ENCODE measurements around the gene ABCB4.

ABCB4 gene

DNA sequence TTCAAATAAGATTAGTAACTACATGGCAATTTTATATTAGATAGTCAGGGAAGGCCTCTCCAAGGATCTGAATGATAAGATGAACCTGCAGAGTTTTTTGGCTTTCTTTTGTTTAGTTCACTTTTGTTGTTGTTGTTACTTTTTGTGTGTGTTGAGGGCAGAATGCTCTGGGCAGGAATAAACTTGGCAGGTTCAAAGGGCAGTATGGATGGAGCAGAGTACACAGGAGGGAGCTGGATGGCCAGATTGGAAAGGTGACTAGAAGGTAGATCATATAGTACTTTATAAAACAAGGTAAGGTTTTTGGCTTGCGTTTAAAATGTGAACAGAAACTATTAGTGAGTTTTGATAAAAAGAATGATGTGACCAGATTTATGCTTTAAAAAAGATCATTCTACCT lies 112.1 kb downstream of the ABCB4 start:
- H3K4me1 ChIP-seq (ENCODE audit: control insufficient read depth in 5 of 5, insufficient read depth in 5 of 5, low read length in 5 of 5) = no peaks in the 10 kb centered on the region
- no peak overlapping the region for H3K27ac ChIP-seq (ENCODE audit: low read depth, low read length)

GRCh38 chr7:87361320-87361719 lies 114.2 kb downstream of the ABCB4 start:
- Histone ChIP-seq H3K4me1 (ENCODE audit: control insufficient read depth in 5 of 5, insufficient read depth in 5 of 5, low read length in 5 of 5) (no peaks in the 10 kb centered on the region), H3K9me3 (ENCODE audit: control insufficient read depth in 5 of 5, low read length in 5 of 5) (no peaks in the 10 kb centered on the region), H3K36me3 (ENCODE audit: control insufficient read depth in 5 of 5, insufficient read depth in 5 of 5, low read length in 5 of 5) (peaks cover 5 to 33% (median 20%) of the 10 kb centered on the region in 5 donors), H3K9ac (ENCODE audit: low read length in 5 of 5) (no peak overlapping the region), H3K4me3 (ENCODE audit: low read depth in 1 of 5, low read length in 5 of 5) (no peak overlapping the region), H3K27ac (ENCODE audit: low read depth, low read length) (no peak overlapping the region), H3K27me3 (ENCODE audit: control insufficient read depth in 5 of 5, insufficient read depth in 4 of 5, low read length in 5 of 5) (no peaks in the 10 kb centered on the region)

More for the DNA sequence above, 112.1 kb downstream of the ABCB4 start:
- peaks cover 7 to 46% (median 15%) of the 10 kb centered on the region in 5 donors for H3K36me3 ChIP-seq (ENCODE audit: control insufficient read depth in 5 of 5, insufficient read depth in 5 of 5, low read length in 5 of 5)
- H3K4me3 ChIP-seq (ENCODE audit: low read depth in 1 of 5, low read length in 5 of 5) = no peak overlapping the region
- H3K9ac ChIP-seq (ENCODE audit: low read length in 5 of 5) = no peak overlapping the region
- H3K27me3 ChIP-seq (ENCODE audit: control insufficient read depth in 5 of 5, insufficient read depth in 4 of 5, low read length in 5 of 5) = no peaks in the 10 kb centered on the region
- no peaks in the 10 kb centered on the region for H3K9me3 ChIP-seq (ENCODE audit: control insufficient read depth in 5 of 5, low read length in 5 of 5)

- no peaks in the 10 kb centered on the region for H3K27me3 ChIP-seq (ENCODE audit: control insufficient read depth in 5 of 5, insufficient read depth in 4 of 5, low read length in 5 of 5)
- H3K9ac ChIP-seq (ENCODE audit: low read length in 5 of 5) = no peak overlapping the region
- H3K27ac ChIP-seq (ENCODE audit: low read depth, low read length) = no peak overlapping the region
- H3K4me3 ChIP-seq (ENCODE audit: low read depth in 1 of 5, low read length in 5 of 5) = no peak overlapping the region
- peaks cover 10 to 30% (median 21%) of the 10 kb centered on the region in 5 donors for H3K36me3 ChIP-seq (ENCODE audit: control insufficient read depth in 5 of 5, insufficient read depth in 5 of 5, low read length in 5 of 5)
- H3K9me3 ChIP-seq (ENCODE audit: control insufficient read depth in 5 of 5, low read length in 5 of 5) = peaks cover 0 to 4% (median under 1%) of the 10 kb centered on the region in 5 donors
- no peaks in the 10 kb centered on the region for H3K4me1 ChIP-seq (ENCODE audit: control insufficient read depth in 5 of 5, insufficient read depth in 5 of 5, low read length in 5 of 5)
Observed at GRCh38 chr7:87359366-87359765, 116.1 kb downstream of the ABCB4 start.

DNA sequence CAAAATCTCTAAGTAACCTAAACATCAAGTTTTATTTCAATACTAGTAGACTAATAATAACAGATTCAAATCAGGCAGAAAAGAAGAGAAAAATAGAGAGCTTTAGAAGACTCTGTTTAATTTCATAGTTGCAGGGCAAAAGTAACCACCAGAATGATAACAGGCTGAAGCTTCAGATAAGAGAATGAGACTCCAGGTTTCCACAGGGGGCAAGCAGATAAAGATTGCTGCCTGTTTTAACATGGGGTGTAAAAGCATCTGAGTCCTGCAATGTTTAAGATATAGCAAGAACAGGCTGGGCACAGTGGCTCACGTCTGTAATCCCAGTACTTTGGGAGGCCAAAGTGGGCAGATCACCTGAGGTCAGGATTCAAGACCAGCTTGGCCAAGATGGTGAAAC lies 119.0 kb downstream of the ABCB4 start:
- no peak overlapping the region for H3K9ac ChIP-seq (ENCODE audit: low read length in 5 of 5)
- H3K27me3 ChIP-seq (ENCODE audit: control insufficient read depth in 5 of 5, insufficient read depth in 4 of 5, low read length in 5 of 5) = no peaks in the 10 kb centered on the region
- H3K36me3 ChIP-seq (ENCODE audit: control insufficient read depth in 5 of 5, insufficient read depth in 5 of 5, low read length in 5 of 5) = peaks cover 12 to 29% (median 26%) of the 10 kb centered on the region in 5 donors
- no peak overlapping the region for H3K4me3 ChIP-seq (ENCODE audit: low read depth in 1 of 5, low read length in 5 of 5)
- H3K4me1 ChIP-seq (ENCODE audit: control insufficient read depth in 5 of 5, insufficient read depth in 5 of 5, low read length in 5 of 5) = no peaks in the 10 kb centered on the region
- peaks cover 2 to 11% (median 4%) of the 10 kb centered on the region in 5 donors for H3K9me3 ChIP-seq (ENCODE audit: control insufficient read depth in 5 of 5, low read length in 5 of 5)
- no peak overlapping the region for H3K27ac ChIP-seq (ENCODE audit: low read depth, low read length)

DNA sequence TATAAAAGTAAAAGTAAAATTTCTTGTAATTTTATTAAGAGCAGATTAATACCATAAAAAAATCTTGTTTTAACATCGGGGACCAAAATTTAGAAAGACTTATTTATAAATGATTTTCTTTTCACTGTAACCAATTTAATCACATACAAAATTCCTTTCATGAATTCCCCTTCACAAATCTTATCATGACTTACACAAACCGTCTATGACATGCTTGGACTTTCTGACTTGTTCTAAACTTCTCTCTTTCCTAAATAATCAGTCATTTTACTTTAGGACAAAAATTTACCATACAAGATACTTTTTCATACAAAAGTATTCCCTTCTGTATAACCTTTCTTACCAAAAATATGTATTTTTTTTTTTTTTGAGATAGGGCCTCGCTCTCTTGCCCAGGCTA lies 120.7 kb downstream of the ABCB4 start:
- peaks cover 22 to 42% (median 32%) of the 10 kb centered on the region in 5 donors for H3K36me3 ChIP-seq (ENCODE audit: control insufficient read depth in 5 of 5, insufficient read depth in 5 of 5, low read length in 5 of 5)
- no peak overlapping the region for H3K27ac ChIP-seq (ENCODE audit: low read depth, low read length)

More for the DNA sequence above, 120.7 kb downstream of the ABCB4 start:
- no peaks in the 10 kb centered on the region for H3K4me1 ChIP-seq (ENCODE audit: control insufficient read depth in 5 of 5, insufficient read depth in 5 of 5, low read length in 5 of 5)
- H3K4me3 ChIP-seq (ENCODE audit: low read depth in 1 of 5, low read length in 5 of 5) = no peak overlapping the region
- H3K27me3 ChIP-seq (ENCODE audit: control insufficient read depth in 5 of 5, insufficient read depth in 4 of 5, low read length in 5 of 5) = no peaks in the 10 kb centered on the region
- H3K9ac ChIP-seq (ENCODE audit: low read length in 5 of 5) = no peak overlapping the region
- peaks cover 2 to 11% (median 4%) of the 10 kb centered on the region in 5 donors for H3K9me3 ChIP-seq (ENCODE audit: control insufficient read depth in 5 of 5, low read length in 5 of 5)

Data from subcutaneous abdominal adipose tissue (tissue), 5 donors.